A549 (cell line): ENCODE results near the gene BRI3. TPM values are rescaled to one million over a fixed set of nuclear protein-coding genes. Genes with fewer than 3 reads are reported as not detected.

ENCODE experiments used
- ATAC-seq, 2 experiments: fragments of 200-7000 bp in 1 of 2; fragments of >200 bp in 1 of 2; cut with Nextera tagmentation in 1 of 2; cut with Tn5 transposase in 1 of 2; 3 replicates each; pipeline versions ENCODE4 v1.8.0 to v1.9.1; 2018 to 2020; ENCODE audit warnings: mild to moderate bottlenecking in 1 of 2, moderate library complexity in 1 of 2
- CTCF ChIA-PET: fragments of 300-600 bp; sonication (Branson Sonifier 250); formaldehyde crosslinking; extraction: SDS; loops from one replicate; lab custom pipeline; 2021; ENCODE audit warnings: antibody characterized with exemption, inconsistent platforms; lab: Yijun Ruan, JAX
- POLR2A ChIA-PET: fragments of 350-600 bp; formaldehyde crosslinking; extraction: SDS; loops from one replicate; lab custom pipeline; 2021; ENCODE audit warnings: antibody characterized with exemption, inconsistent platforms; lab: Yijun Ruan, JAX
- DNase-seq, 2 experiments: peaks; one replicate each; pipeline versions ENCODE4 v3.0.0 to v3.0.0-alpha.2; 2011 to 2016; ENCODE audit warnings: low read depth in 1 of 2, low spot score in 1 of 2
- FAIRE-seq: peaks from 2 replicates; lab custom pipeline; 2011; peaks lifted over from hg19 to GRCh38; lab: Jason Lieb, UNC
- H3K27ac ChIP-seq, 2 experiments: fragments of >200 bp; sonication (Bioruptor Twin); formaldehyde crosslinking; 3 replicates each; pipeline ENCODE4 v1.5.1; 2016 to 2017
- H3K4me1 ChIP-seq: fragments of >200 bp; sonication (Bioruptor Twin); formaldehyde crosslinking; 3 replicates; pipeline ENCODE4 v1.6.1; 2016
- H3K4me2 ChIP-seq: fragments of >200 bp; sonication (Bioruptor Twin); formaldehyde crosslinking; 3 replicates; pipeline ENCODE4 v1.6.1; 2016
- H3K4me3 ChIP-seq: fragments of >200 bp; sonication (Bioruptor Twin); formaldehyde crosslinking; 3 replicates; pipeline ENCODE4 v1.5.1; 2016
- H3K9me3 ChIP-seq: fragments of >200 bp; sonication (Bioruptor Twin); formaldehyde crosslinking; 3 replicates; pipeline ENCODE4 v1.6.1; 2016
- BHLHE40 ChIP-seq: IDR thresholded peaks from 2 replicates; pipeline ENCODE4 v1.6.1; 2012; ENCODE audit warnings: low read depth, low read length, inconsistent platforms
- CHD2 ChIP-seq: fragments of 150-350 bp; IDR thresholded peaks from 2 replicates; pipeline ENCODE4 v1.6.1; 2014; ENCODE audit warnings: low read length; ENCODE audit not compliant: partially characterized antibody
- EHF ChIP-seq: fragments of 250-450 bp; sonication (Bioruptor Pico); IDR thresholded peaks from 2 replicates; pipeline ENCODE4 v1.5.0; 2020; ENCODE audit warnings: mild to moderate bottlenecking
- EP300 ChIP-seq, 2 experiments: fragments of >200 bp; sonication (Bioruptor Twin); formaldehyde crosslinking; IDR thresholded peaks; 2 replicates in 1 of 2; 3 replicates in 1 of 2; pipeline ENCODE4 v1.6.1; 2016 to 2017
- ESRRA ChIP-seq: fragments of 150-350 bp; IDR thresholded peaks from 2 replicates; pipeline ENCODE4 v1.6.1; 2014; ENCODE audit warnings: mild to moderate bottlenecking, low read length, borderline replicate concordance
- HDAC2 ChIP-seq: fragments of 200-600 bp; sonication (generic); IDR thresholded peaks from 2 replicates; pipeline ENCODE4 v1.6.1; 2016
- HOXB13 ChIP-seq: fragments of 250-450 bp; sonication (Bioruptor Pico); IDR thresholded peaks from 2 replicates; pipeline ENCODE4 v1.5.0; 2020; ENCODE audit warnings: low read depth, mild to moderate bottlenecking, moderate library complexity
- HOXB5 ChIP-seq: fragments of 250-450 bp; sonication (Bioruptor Pico); IDR thresholded peaks from 2 replicates; pipeline ENCODE4 v1.5.0; 2020; ENCODE audit warnings: mild to moderate bottlenecking, moderate library complexity
- KDM1A ChIP-seq: fragments of 200-600 bp; sonication (generic); IDR thresholded peaks from 2 replicates; pipeline ENCODE4 v1.6.1; 2016; ENCODE audit warnings: low read depth, mild to moderate bottlenecking
- KDM5A ChIP-seq: fragments of 200-600 bp; sonication (generic); IDR thresholded peaks from 2 replicates; pipeline ENCODE4 v1.6.1; 2016; ENCODE audit warnings: antibody characterized with exemption, mild to moderate bottlenecking
- MYC ChIP-seq: IDR thresholded peaks from 2 replicates; pipeline ENCODE4 v1.6.1; 2012; ENCODE audit warnings: mild to moderate bottlenecking, inconsistent platforms, low read length, improper control_type of control experiment, borderline replicate concordance
- NFE2L2 ChIP-seq: fragments of 150-350 bp; conservative IDR thresholded peaks from 2 replicates; pipeline ENCODE4 v1.6.1; 2014; ENCODE audit warnings: low read length
- NPAS2 ChIP-seq: fragments of 250-450 bp; sonication (Bioruptor Pico); IDR thresholded peaks from 2 replicates; pipeline ENCODE4 v1.8.0; 2022; ENCODE audit warnings: mild to moderate bottlenecking, moderate library complexity, borderline replicate concordance
- NR3C1 ChIP-seq: fragments of >200 bp; sonication (Bioruptor Twin); formaldehyde crosslinking; IDR thresholded peaks from 3 replicates; pipeline ENCODE4 v1.6.1; 2017
- RAD21 ChIP-seq, 2 experiments: fragments of >200 bp in 1 of 2; sonication (Bioruptor Twin) in 1 of 2; formaldehyde crosslinking in 1 of 2; IDR thresholded peaks in 1 of 2; conservative IDR thresholded peaks in 1 of 2; 2 replicates in 1 of 2; 3 replicates in 1 of 2; pipeline ENCODE4 v1.6.1; 2012 to 2018; ENCODE audit warnings: inconsistent platforms in 1 of 2
- RCOR1 ChIP-seq: fragments of 150-350 bp; IDR thresholded peaks from 2 replicates; pipeline ENCODE4 v1.6.1; 2014; ENCODE audit warnings: antibody characterized with exemption, low read length, low read depth
- RFX5 ChIP-seq: fragments of 450-650 bp; IDR thresholded peaks from 2 replicates; pipeline ENCODE4 v1.7.1; 2014; ENCODE audit warnings: antibody characterized with exemption, mild to moderate bottlenecking, moderate library complexity
- SREBF2 ChIP-seq: fragments of 450-650 bp; IDR thresholded peaks from 2 replicates; pipeline ENCODE4 v1.6.1; 2014; ENCODE audit warnings: mild to moderate bottlenecking, moderate library complexity
- TFCP2L1 ChIP-seq: fragments of 250-450 bp; sonication (Bioruptor Pico); IDR thresholded peaks from 2 replicates; pipeline ENCODE4 v1.5.0; 2021; ENCODE audit warnings: mild to moderate bottlenecking
- TP53 ChIP-seq: fragments of 250-450 bp; sonication (Bioruptor Pico); IDR thresholded peaks from 2 replicates; pipeline ENCODE4 v1.5.0; 2021; ENCODE audit warnings: mild to moderate bottlenecking, moderate library complexity
- ZFP36 ChIP-seq: fragments of 450-650 bp; IDR thresholded peaks from 2 replicates; pipeline ENCODE4 v1.6.1; 2014; ENCODE audit warnings: borderline replicate concordance; ENCODE audit not compliant: partially characterized antibody
- ZNF302 ChIP-seq: fragments of 250-450 bp; sonication (Bioruptor Pico); IDR thresholded peaks from 2 replicates; pipeline ENCODE4 v1.9.0; 2021; ENCODE audit warnings: inconsistent platforms, mild to moderate bottlenecking, moderate library complexity
- ZSCAN20 ChIP-seq: fragments of 250-450 bp; sonication (Bioruptor Pico); IDR thresholded peaks from 2 replicates; pipeline ENCODE4 v1.8.0; 2022; ENCODE audit warnings: mild to moderate bottlenecking, moderate library complexity
- WGBS: methylation state at CpG from one replicate; pipeline ENCODE4 v1.1.6; 2017; ENCODE audit errors: missing lambda C conversion rate; 5-methylcytosine and 5-hydroxymethylcytosine counted together
- polyA plus RNA-seq, 4 experiments: library from polyadenylated mRNA; depleted of rRNA in 3 of 4; stranded (reverse); fragments of >200 nt; fragmentation: RNase III in 1 of 4; extraction: RNeasy Plus Mini Kit Qiagen cat#74134 plus additional on column Dnase treatment in 1 of 4; gene quantifications; 2 replicates in 3 of 4; 3 replicates in 1 of 4; pipeline ENCODE4 v1.2.3, GENCODE V29; 2011 to 2017
- TF ChIP-seq, protein P1 (sequence below): fragments of 250-450 bp; sonication (Bioruptor Pico); IDR thresholded peaks from 2 replicates; pipeline ENCODE4 v1.5.0; 2020; ENCODE audit warnings: low read depth, mild to moderate bottlenecking, moderate library complexity
- TF ChIP-seq, protein P2 (sequence below): fragments of >200 bp; sonication (Bioruptor Twin); formaldehyde crosslinking; IDR thresholded peaks from 2 replicates; pipeline ENCODE4 v1.6.1; 2016
- TF ChIP-seq, protein P3 (sequence below): fragments of 450-650 bp; IDR thresholded peaks from 2 replicates; pipeline ENCODE4 v1.6.1; 2014; ENCODE audit warnings: antibody characterized with exemption
- TF ChIP-seq, protein P4 (sequence below): fragments of 150-350 bp; IDR thresholded peaks from 2 replicates; pipeline ENCODE4 v1.6.1; 2014; ENCODE audit warnings: low read depth, mild to moderate bottlenecking, low read length

The BRI3 gene
- polyA plus RNA-seq, 2 of the 4 experiments (the other 2 are of a cell fraction): 61.0 to 73.0 TPM

DNA sequence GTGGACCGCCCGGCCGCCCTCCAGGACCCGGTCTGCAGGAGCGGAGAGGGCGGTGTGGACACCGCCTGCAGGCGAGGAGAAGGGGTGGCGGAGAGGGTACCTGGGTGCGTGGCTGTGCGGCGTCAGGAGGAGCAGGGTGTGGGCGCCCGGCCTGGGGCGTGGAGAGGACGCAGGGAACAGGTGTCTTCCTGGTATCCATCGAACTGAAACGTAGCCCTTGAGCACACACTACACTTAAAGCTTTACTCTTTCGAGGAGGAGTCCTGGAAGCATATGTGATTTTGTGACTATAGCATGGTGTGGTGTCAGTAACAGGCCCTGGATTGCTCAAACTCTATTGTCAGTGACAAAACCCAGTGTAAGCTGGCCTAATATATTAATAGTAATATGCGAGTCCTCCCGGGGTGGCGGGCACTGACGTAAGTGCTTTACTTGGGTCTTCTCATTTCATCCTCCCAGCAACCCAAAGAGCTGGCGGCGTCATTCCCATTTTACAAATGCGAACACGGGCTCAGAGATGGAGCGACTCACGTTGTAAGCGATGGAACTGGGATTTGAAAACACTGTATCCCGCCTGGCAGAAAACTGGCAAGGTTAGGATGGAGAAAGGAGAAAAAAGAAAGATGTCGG lies 28.9 kb upstream of the BRI3 start (continued):
- no peak for TF ChIP-seq RCOR1
- TF ChIP-seq, protein P1, sequence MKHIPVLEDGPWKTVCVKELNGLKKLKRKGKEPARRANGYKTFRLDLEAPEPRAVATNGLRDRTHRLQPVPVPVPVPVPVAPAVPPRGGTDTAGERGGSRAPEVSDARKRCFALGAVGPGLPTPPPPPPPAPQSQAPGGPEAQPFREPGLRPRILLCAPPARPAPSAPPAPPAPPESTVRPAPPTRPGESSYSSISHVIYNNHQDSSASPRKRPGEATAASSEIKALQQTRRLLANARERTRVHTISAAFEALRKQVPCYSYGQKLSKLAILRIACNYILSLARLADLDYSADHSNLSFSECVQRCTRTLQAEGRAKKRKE (CRISPR knock-in tag): no peak

DNA sequence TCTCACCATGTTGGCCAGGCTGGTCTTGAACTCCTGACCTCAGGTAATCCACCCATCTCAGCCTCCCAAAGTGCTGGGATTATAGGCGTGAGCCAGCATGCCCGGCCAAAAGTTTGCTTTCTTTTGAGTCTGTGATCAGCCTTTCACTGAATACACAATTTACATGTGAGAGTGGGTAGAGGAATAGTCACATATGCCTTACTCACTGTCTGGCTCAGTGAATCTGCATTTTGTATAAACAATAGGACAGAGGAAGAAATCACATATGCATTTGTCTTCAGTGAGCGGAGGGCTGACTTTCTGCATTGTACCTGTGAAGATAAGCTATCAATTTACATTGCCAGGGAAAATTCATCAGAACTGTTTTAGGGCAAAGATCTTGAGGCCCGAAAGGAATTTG lies 27.0 kb upstream of the BRI3 start:
- FAIRE-seq: no peak
- ATAC-seq: no peak

DNA sequence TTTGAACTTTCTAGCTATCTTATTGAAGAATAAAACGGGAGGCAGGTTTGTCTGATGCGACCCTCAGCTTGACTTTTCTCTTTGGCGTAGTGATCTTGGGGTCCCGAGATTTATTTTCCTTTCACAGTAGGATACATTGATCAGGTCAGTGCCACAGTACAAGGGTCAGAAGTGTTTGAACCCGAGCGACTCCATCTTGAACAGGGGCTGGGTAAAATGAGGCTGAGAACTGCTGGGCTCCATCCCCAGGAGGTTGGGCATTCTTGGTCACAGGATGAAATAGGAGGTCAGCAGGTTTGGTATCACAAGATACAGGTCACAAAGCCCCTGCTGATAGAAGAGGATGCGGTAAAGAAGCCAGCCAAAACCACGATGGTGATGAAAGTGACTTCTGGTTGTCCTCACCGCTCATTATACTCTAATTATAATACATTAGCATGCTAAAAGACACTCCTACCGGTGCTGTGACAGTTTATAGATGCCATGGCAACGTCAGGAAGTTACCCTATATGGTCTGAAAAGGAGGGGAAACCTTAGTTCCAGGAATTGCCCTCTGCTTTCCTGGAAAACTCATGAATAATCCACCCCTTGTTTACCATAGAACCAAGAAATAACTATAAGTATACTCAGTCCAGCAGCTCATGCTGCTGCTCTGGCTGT lies 26.4 kb upstream of the BRI3 start:
- no peak overlapping the region for H3K4me2 ChIP-seq
- FAIRE-seq: no peak
- H3K4me1 ChIP-seq: peaks cover 17% of the 10 kb centered on the region
- DNase-seq: no peak
- ChIA-PET CTCF (interaction anchor here (0.6 to 1.9 kb wide), 4 partner anchors 11 to 165 kb away, joined by 3 to 5 read pairs (median 3); no protein-coding TSS in a partner anchor), POLR2A (no interaction called here)
- H3K9me3 ChIP-seq: no peaks in the 10 kb centered on the region
- no peak for TF ChIP-seq RAD21 (conservative IDR thresholded peaks at IDR 0.05 in 1 of 2, IDR thresholded peaks at IDR 0.05 in 1 of 2)
- no peak for TF ChIP-seq TFCP2L1
- no peak overlapping the region for H3K27ac ChIP-seq
- 88% methylated on average over 11 of the region's 11 CpGs for WGBS
- ATAC-seq: no peak
- H3K4me3 ChIP-seq: no peak overlapping the region

More for the DNA sequence above, 27.0 kb upstream of the BRI3 start:
- H3K4me2 ChIP-seq: no peak overlapping the region
- H3K27ac ChIP-seq: no peak overlapping the region
- no peak for TF ChIP-seq EP300 (IDR thresholded peaks at IDR 0.05)
- no peak for TF ChIP-seq ESRRA
- no peak for TF ChIP-seq MYC
- no peak for TF ChIP-seq CHD2
- no peak for TF ChIP-seq ZFP36
- TF ChIP-seq, protein P2, sequence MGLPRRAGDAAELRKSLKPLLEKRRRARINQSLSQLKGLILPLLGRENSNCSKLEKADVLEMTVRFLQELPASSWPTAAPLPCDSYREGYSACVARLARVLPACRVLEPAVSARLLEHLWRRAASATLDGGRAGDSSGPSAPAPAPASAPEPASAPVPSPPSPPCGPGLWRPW: no peak
- no peak for TF ChIP-seq TP53 (CRISPR knock-in tag)
- TF ChIP-seq KDM1A: no peak
- TF ChIP-seq, all 56 proteins: peak for 0
- no peak for DNase-seq
- WGBS: 96% methylated on average over 4 of the region's 4 CpGs
- ChIA-PET CTCF (interaction anchor here (0.6 to 1.9 kb wide), 4 partner anchors 10 to 166 kb away, joined by 3 to 5 read pairs (median 3); no protein-coding TSS in a partner anchor), POLR2A (no interaction called here)
- H3K9me3 ChIP-seq: no peaks in the 10 kb centered on the region
- H3K4me1 ChIP-seq: peaks cover 17% of the 10 kb centered on the region
- no peak overlapping the region for H3K4me3 ChIP-seq

DNA sequence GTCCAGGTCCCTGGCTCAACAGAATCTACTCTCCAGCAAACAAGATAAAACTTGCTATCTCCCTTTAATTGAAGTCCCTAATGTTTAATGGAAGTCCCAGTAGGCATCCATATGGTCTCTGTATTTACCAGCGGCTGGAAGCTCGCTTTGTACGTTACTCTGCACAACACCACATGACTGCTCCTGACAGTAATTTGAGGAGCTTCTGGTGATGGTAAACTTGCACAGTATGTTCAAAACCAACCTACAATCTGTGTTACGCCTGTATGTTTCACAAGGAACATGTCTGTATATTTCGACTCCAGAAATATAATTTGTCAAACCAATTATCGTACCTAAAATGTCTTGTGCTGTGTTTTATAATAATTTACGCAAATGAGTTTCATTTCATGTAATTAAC lies 25.1 kb upstream of the BRI3 start:
- FAIRE-seq (no peak), DNase-seq (no peak)
- WGBS: 94% methylated on average over 7 of the region's 7 CpGs
- ChIA-PET CTCF (interaction anchor here (0.9 kb wide), 1 partner anchor 10 kb away, joined by 4 read pairs; no protein-coding TSS in a partner anchor), POLR2A (no interaction called here)
- no peak overlapping the region for H3K27ac ChIP-seq
- TF ChIP-seq HOXB5 (CRISPR knock-in tag): no peak
- no peak for TF ChIP-seq TP53 (CRISPR knock-in tag)
- TF ChIP-seq, protein P3, sequence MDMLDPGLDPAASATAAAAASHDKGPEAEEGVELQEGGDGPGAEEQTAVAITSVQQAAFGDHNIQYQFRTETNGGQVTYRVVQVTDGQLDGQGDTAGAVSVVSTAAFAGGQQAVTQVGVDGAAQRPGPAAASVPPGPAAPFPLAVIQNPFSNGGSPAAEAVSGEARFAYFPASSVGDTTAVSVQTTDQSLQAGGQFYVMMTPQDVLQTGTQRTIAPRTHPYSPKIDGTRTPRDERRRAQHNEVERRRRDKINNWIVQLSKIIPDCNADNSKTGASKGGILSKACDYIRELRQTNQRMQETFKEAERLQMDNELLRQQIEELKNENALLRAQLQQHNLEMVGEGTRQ: no peak
- TF ChIP-seq EHF (CRISPR knock-in tag): no peak
- TF ChIP-seq RFX5: no peak
- no peak for TF ChIP-seq NPAS2 (CRISPR knock-in tag)
- no peak for TF ChIP-seq ZNF302 (CRISPR knock-in tag)
- TF ChIP-seq, protein P4, sequence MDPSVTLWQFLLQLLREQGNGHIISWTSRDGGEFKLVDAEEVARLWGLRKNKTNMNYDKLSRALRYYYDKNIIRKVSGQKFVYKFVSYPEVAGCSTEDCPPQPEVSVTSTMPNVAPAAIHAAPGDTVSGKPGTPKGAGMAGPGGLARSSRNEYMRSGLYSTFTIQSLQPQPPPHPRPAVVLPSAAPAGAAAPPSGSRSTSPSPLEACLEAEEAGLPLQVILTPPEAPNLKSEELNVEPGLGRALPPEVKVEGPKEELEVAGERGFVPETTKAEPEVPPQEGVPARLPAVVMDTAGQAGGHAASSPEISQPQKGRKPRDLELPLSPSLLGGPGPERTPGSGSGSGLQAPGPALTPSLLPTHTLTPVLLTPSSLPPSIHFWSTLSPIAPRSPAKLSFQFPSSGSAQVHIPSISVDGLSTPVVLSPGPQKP: no peak
- no peak for TF ChIP-seq BHLHE40
- TF ChIP-seq ZSCAN20 (CRISPR knock-in tag): no peak
- no peak for TF ChIP-seq KDM5A
- no peak for TF ChIP-seq NR3C1
- no peak for TF ChIP-seq NFE2L2
- TF ChIP-seq KDM1A: no peak
- no peak for TF ChIP-seq HDAC2
- no peak for TF ChIP-seq HOXB13
- TF ChIP-seq SREBF2: no peak
- TF ChIP-seq, all 56 proteins: peak for 0
- Histone ChIP-seq H3K4me3 (no peak overlapping the region), H3K4me1 (peaks cover 8% of the 10 kb centered on the region), H3K4me2 (no peak overlapping the region), H3K9me3 (no peaks in the 10 kb centered on the region)
- ATAC-seq: no peak
